Smooth muscle cell (in vitro differentiated cells): ENCODE data around the gene RPLP1. TPM values are rescaled to one million over a fixed set of nuclear protein-coding genes. Genes with fewer than 3 reads are reported as not detected.

Experiments used
- DNase-seq: peaks from one replicate; lab custom pipeline; 2025; ENCODE audit not compliant: unreplicated experiment; lab: John Stamatoyannopoulos, UW
- H2AFZ ChIP-seq: fragments of 200-600 bp; sonication (generic); 2 replicates; pipeline ENCODE4 v1.6.0; 2016; ENCODE audit warnings: antibody characterized with exemption, low read depth, mild to moderate bottlenecking
- H3F3A ChIP-seq: fragments of 200-600 bp; sonication (generic); 2 replicates; pipeline ENCODE4 v1.6.0; 2017; ENCODE audit warnings: antibody characterized with exemption, low read depth
- H3K27ac ChIP-seq: fragments of 200-600 bp; sonication (generic); 2 replicates; pipeline ENCODE4 v1.5.1; 2016; ENCODE audit warnings: low read depth, mild to moderate bottlenecking
- H3K27me3 ChIP-seq: fragments of 200-600 bp; sonication (generic); 2 replicates; pipeline ENCODE4 v1.6.1; 2016; ENCODE audit warnings: low read depth, mild to moderate bottlenecking
- H3K36me3 ChIP-seq: fragments of 200-600 bp; sonication (generic); 2 replicates; pipeline ENCODE4 v1.5.1; 2016; ENCODE audit warnings: low read depth
- H3K4me1 ChIP-seq: fragments of 200-600 bp; sonication (generic); 2 replicates; pipeline ENCODE4 v1.5.1; 2016; ENCODE audit warnings: low read depth
- H3K4me2 ChIP-seq: fragments of 200-600 bp; sonication (generic); 2 replicates; pipeline ENCODE4 v1.6.0; 2016; ENCODE audit warnings: mild to moderate bottlenecking
- H3K4me3 ChIP-seq: fragments of 200-600 bp; sonication (generic); 2 replicates; pipeline ENCODE4 v1.5.1; 2016; ENCODE audit warnings: mild to moderate bottlenecking
- H3K79me2 ChIP-seq: fragments of 200-600 bp; sonication (generic); 2 replicates; pipeline ENCODE4 v1.6.0; 2016; ENCODE audit warnings: low read depth, mild to moderate bottlenecking
- H3K9ac ChIP-seq: fragments of 200-600 bp; sonication (generic); 2 replicates; pipeline ENCODE4 v1.6.0; 2016; ENCODE audit warnings: low read depth
- H3K9me3 ChIP-seq: fragments of 200-600 bp; sonication (generic); replicated peaks from 2 replicates; pipeline ENCODE4 v1.5.1; 2016; ENCODE audit warnings: low read depth
- H4K20me1 ChIP-seq: fragments of 200-600 bp; sonication (generic); 2 replicates; pipeline ENCODE4 v1.6.0; 2016; ENCODE audit warnings: low read depth
- WGBS: methylation state at CpG from one replicate; pipeline ENCODE4 v1.1.7; 2016; ENCODE audit warnings: low lambda C conversion rate; 5-methylcytosine and 5-hydroxymethylcytosine counted together
- polyA plus RNA-seq: library from polyadenylated mRNA; unstranded; fragments of >200 nt; fragmentation: Nextera tagmentation; extraction: Ambion mirVana; gene quantifications from 2 replicates; pipeline ENCODE4 v1.2.1, GENCODE V29; 2016
- total RNA-seq: library from RNA; depleted of rRNA; stranded (reverse); fragments of >200 nt; gene quantifications from 2 replicates; pipeline ENCODE4 v1.2.3, GENCODE V29; 2014
- TF ChIP-seq, protein P1 (sequence below): fragments of 200-600 bp; sonication (generic); IDR thresholded peaks from 2 replicates; pipeline ENCODE4 v1.5.1; 2017; ENCODE audit warnings: borderline replicate concordance, mild to moderate bottlenecking, antibody characterized with exemption; ENCODE audit not compliant: insufficient read depth, poor library complexity, severe bottlenecking

Gene RPLP1
- total and polyA plus RNA-seq, 2 experiments from 2014 or later, result 375 to 1,155 TPM

GRCh38 chr15:69472562-69472961 is 19.9 kb downstream of the RPLP1 start:
- Histone ChIP-seq H3K9ac (no peak overlapping the region), H3K27ac (no peak overlapping the region), H3K4me2 (no peak overlapping the region), H3K4me1 (peaks cover 14% of the 10 kb centered on the region), H3K36me3 (no peaks in the 10 kb centered on the region), H4K20me1 (no peaks in the 10 kb centered on the region), H3K9me3 (no peaks in the 10 kb centered on the region), H3F3A (peaks cover 14% of the 10 kb centered on the region), H2AFZ (no peak overlapping the region), H3K4me3 (no peak overlapping the region), H3K27me3 (no peaks in the 10 kb centered on the region), H3K79me2 (no peaks in the 10 kb centered on the region)
- TF ChIP-seq, protein P1, sequence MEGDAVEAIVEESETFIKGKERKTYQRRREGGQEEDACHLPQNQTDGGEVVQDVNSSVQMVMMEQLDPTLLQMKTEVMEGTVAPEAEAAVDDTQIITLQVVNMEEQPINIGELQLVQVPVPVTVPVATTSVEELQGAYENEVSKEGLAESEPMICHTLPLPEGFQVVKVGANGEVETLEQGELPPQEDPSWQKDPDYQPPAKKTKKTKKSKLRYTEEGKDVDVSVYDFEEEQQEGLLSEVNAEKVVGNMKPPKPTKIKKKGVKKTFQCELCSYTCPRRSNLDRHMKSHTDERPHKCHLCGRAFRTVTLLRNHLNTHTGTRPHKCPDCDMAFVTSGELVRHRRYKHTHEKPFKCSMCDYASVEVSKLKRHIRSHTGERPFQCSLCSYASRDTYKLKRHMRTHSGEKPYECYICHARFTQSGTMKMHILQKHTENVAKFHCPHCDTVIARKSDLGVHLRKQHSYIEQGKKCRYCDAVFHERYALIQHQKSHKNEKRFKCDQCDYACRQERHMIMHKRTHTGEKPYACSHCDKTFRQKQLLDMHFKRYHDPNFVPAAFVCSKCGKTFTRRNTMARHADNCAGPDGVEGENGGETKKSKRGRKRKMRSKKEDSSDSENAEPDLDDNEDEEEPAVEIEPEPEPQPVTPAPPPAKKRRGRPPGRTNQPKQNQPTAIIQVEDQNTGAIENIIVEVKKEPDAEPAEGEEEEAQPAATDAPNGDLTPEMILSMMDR, result no peak
- DNase-seq, result no peak
- WGBS, result 89% methylated on average over 6 of the region's 6 CpGs

DNA sequence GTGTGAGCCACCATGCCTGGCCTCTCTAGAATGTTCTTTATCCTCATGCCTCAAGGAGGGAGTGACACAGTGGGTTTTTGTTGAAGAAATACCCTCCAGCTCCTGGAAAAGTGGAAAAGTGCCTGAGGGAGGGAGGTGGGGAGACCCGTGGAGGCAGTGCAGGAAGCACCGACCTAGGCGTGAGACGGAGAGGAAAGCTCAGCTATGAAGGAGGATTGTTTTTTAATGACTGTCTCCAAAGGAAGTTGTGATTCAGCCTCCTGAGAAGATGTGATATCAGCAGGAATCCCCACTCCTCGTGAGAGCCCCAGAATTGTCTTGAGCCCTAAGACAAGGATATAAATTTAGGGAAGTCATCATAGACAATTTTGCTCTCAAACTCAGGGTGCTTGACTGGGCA is 21.7 kb downstream of the RPLP1 start:
- Histone ChIP-seq H3K4me2 (no peak overlapping the region), H3K27me3 (no peaks in the 10 kb centered on the region), H2AFZ (no peak overlapping the region), H3K9me3 (no peaks in the 10 kb centered on the region), H3K79me2 (no peaks in the 10 kb centered on the region), H3K36me3 (no peaks in the 10 kb centered on the region), H3K27ac (no peak overlapping the region), H4K20me1 (no peaks in the 10 kb centered on the region), H3F3A (peaks cover 5% of the 10 kb centered on the region), H3K4me3 (no peak overlapping the region), H3K9ac (no peak overlapping the region), H3K4me1 (peaks cover 5% of the 10 kb centered on the region)
- TF ChIP-seq, protein P1, result no peak
- 34% methylated on average over 5 of the region's 5 CpGs for WGBS
- no peak for DNase-seq

GRCh38 chr15:69474846-69475455 is 22.3 kb downstream of the RPLP1 start:
- Histone ChIP-seq H2AFZ (no peak overlapping the region), H3K79me2 (no peaks in the 10 kb centered on the region), H3K36me3 (no peaks in the 10 kb centered on the region), H3K4me3 (no peak overlapping the region), H3K9ac (no peak overlapping the region), H3K9me3 (no peaks in the 10 kb centered on the region), H3K4me1 (no peaks in the 10 kb centered on the region), H3F3A (no peaks in the 10 kb centered on the region), H3K27ac (no peak overlapping the region), H3K27me3 (no peaks in the 10 kb centered on the region), H4K20me1 (no peaks in the 10 kb centered on the region), H3K4me2 (no peak overlapping the region)
- no peak for DNase-seq
- 81% methylated on average over 7 of the region's 7 CpGs for WGBS
- TF ChIP-seq, protein P1, result peak; percentile 21

DNA sequence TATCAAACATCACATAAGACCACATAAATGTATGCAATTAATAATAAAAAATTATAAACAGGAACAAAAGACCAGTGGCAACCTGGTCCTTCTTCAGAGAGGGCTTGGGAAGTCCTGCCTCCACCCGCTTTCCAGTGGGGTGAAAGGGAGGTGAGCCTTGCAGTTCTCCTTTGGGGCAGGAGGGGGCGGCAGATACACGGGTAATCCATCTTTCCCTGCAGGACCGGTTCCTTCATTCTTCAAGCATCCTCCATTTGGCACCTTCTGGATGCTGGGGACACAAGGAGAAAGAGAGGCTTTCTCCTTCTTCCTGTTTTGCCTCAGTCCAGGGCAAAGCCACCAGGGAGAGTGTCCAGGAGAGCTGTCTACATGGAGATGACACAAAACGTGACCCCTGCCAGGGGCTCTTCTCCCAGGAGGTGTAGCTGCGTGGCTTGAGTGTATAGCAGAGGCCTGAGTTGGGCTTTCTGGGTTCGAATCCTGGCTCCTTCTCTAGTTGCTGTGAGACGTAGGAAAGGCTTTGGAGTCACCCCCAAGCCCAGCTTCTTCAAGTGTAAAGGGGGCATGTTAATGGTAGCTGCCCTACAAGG is 23.2 kb downstream of the RPLP1 start:
- H3K79me2 ChIP-seq, result no peaks in the 10 kb centered on the region
- peak; percentile 49 for DNase-seq
- H3K4me2 ChIP-seq, result no peak overlapping the region
- 41% methylated on average over 8 of the region's 8 CpGs for WGBS
- H2AFZ ChIP-seq, result no peak overlapping the region
- H3K27ac ChIP-seq, result no peak overlapping the region
- no peaks in the 10 kb centered on the region for H3K36me3 ChIP-seq
- TF ChIP-seq, protein P1, result peak; percentile 99
- no peaks in the 10 kb centered on the region for H3K27me3 ChIP-seq
- no peaks in the 10 kb centered on the region for H3K9me3 ChIP-seq
- H3K4me1 ChIP-seq, result no peaks in the 10 kb centered on the region
- H4K20me1 ChIP-seq, result no peaks in the 10 kb centered on the region
- H3K9ac ChIP-seq, result no peak overlapping the region
- no peak overlapping the region for H3K4me3 ChIP-seq
- H3F3A ChIP-seq, result no peaks in the 10 kb centered on the region
